Stimulated activated CD4-positive, alpha-beta T cell treated with anti-CD3 and anti-CD28 coated beads, Interleukin-4, amount 100 ng/mL, for 1 hour (primary cell): ENCODE results near the gene IGFBP2.
A peak's percentile ranks its signal among the peaks of the same experiment; 100 is the strongest.

Experiments used
- DNase-seq: peaks from one replicate; pipeline ENCODE4 v3.0.0-alpha.2; 2020

The IGFBP2 gene

DNA sequence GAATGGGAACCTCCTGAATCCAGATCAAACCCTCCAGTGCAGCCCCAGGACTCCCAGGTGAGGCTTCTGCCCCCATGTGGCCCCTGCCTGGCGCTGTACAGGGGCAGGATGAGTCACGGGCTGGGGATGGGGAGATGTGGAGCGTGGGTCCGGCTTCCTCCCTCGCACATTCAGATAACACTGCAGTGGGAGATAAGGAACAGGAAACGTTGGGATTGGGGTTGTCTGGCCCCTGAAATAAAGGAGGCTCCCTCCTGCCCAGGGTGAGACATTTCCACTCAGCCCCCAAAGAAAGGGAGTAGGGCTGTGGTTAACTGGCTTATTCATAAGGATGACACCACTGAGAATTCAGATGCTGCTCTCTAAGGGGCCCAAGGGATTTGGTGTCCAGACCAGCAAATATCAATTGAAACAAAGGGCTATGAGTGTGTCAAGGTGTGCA lies 31.4 kb downstream of the IGFBP2 start:
- no peak for DNase-seq

DNA sequence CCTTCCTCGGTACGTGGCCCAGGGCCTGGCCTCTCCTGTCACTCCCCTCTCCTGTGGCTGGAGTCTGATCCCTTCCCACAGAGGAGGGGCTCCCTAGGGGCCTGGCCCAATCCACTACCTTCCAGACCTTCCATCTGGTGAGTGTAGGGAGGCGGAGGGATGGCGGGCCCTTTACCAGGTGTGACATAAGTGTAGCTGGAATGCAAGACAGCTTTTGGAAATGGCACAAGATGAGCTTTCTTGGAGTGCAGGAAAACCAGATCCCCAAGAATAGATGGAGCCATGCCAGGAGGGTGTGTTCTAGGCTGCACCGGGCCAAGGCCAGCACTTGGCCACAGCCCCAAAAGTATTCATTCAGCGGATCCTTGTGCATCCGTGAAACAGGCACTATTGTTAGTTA lies 32.0 kb downstream of the IGFBP2 start:
- DNase-seq, result no peak

DNA sequence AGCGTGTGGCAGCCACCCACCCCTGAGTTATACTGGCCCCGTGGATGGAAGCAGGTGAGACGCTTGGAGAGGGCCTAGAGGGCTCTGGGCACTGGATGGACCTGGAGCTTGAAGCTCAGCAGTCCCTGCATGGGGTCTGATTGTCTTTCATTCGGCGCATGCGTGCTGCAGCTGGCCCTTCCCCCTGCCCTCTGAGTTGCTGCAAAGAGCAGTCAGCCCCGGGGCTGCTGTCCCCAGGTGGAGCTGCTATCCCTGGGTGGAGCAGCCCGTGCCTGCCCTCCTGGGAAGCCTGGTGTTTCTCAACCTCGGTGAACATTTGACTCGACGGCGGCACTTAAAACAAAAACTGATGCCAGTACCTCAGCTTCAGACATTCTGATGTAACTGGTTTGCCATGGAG lies 32.5 kb downstream of the IGFBP2 start:
- no peak for DNase-seq

DNA sequence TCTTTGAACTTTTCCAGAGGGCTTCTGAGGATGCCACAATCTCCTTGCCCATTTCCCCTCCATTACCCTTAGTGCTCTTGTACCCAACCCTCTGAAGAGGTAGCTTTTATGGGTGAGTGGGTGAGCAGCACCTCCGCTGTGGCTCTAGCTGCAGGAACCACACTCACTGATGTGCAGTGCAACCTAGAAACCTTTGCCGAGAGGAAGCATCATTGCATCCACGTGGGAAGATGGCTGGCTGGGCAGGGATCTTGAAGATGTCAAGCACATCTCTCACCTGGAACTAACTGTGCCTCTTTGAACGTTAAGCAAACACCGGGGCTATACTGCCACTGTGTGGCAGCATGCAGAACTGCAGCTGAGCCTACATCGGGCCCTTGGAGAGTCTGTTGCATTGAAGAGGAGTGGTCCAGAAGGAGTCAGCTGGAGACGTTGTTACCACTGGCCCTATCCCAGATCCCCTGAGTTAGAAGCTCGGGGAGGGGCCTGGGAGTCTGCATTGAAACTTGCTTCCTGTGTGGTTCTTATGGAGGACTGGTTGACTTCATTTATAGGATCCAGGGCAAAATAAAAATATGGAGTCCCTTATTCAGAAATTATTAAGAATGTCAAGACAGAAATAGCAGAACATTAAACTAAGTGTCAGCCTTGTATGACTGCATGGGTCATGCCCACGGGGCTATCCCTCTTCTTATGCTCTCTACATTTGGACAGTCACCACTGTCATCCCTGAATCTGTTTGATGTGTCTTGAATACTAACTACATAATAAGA lies 33.4 kb downstream of the IGFBP2 start:
- DNase-seq, result peak; percentile 65

DNA sequence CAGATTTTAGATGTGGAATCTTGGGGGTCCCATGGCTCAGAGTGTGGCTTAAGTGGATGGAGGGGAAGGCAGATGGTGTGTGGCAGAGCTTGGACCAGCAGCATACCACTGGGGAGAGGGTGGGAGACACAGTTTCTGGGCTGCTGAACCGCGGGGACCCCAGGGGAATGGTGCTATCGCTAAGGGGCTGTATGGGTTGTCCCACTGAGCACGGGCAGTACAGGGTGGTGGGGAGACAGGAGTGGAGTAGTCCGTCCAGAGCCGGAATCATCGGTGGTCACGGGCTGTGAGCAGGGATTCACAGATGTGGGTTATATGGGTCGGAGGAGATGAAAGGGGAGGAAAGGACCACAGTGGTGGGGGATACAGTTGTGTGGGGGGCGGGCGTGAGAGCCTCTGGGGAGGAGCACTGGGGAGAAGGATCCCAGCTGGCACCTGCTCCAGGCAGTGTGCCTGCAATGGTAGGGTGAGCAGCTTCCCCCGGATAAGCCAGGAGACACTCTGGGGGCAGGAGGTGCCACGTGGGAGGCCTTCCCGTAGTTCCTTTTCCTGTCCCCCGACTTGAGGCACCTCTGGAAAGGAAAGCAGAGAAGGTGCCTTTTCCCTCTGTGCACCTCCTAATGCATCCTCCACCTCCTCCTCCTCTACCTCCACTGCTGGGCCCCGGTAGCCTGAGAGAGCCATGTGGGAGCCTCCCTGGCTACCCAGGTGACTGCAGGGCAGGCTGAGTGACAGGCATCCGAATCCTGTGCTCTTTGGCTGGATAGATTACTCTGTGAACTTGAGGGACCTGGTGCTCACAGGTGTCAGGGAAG lies 37.3 kb downstream of the IGFBP2 start:
- no peak for DNase-seq

DNA sequence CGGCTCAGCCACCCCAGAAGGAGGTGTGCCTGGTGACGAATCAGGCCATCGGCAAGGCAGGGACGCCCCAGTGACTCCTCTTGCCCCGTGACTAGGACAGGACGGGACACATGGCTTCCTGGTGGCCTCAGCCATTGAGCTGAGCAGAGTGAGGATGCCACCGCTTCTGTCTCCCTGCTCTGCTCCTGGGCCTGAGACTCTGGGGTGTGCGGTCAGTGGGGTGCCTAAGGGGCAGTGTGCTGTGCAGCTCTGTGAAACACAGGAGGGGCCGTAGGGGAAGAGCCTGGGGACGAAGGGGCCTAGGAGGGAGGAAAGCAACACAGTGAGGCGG lies 37.8 kb downstream of the IGFBP2 start:
- no peak for DNase-seq

DNA sequence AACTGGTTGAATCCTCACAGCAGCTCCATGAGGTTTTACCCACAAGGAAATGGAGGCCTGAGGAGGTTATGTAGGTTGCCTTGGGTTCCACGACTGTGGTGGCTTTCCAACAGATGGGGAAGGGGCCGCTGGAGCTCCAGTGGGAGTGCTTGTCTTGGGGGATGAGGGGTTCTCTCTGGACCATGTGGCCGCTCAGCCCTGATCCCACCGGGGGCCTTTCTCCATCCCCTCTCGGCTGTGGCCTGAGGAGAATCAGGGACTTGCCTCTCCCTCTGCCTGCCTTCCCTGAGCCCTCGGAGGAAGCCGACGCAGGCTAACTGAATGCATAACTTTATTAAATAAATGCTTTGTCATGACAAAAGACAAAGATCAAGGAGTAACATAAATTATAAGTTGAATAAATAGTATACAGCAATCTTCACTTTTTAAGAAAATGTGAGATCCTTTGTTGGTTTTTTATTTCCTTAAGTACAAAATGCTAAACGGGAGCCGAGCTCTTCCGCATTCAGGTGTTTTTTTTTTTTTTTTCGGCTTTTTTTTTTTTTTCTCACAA lies 38.6 kb downstream of the IGFBP2 start:
- DNase-seq, result no peak

DNA sequence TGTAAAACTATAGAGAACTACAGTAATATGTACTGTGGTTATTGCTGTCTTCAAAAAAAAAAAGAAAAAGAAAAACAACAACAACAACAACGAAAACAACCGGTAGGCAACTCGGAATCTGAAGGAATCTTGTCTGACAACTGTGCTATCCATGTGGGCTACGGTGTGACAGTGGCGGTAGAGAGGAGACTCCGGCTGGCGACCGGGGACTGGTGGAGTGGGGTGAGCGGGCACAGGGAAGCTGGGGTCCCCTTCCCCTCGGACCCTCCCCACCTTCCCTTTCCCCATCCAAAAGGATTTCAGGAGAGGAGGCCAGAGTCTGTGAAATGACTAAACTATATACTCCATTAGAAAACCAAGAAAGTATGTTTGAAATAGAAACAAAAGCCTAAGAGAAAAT lies 39.2 kb downstream of the IGFBP2 start:
- no peak for DNase-seq

DNA sequence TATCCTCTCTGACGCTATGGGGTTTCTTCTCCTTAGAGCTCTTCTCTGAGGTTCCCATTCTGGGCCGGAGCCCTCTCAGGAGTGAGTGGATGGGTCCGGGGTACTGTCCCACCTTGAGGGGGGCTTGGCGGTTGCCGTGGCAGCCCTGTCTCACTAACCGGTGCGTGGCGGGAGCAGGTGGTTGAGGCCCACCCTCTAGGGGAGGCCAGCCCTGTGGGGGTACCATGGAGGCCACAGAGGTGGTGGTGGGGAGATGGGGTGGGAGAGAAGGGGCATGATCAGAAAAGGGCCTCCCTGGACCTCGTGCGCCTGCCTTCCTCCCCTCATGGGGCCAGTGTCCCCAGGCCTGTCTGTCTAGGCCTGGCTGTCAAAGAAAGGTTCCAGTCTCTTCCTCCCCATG lies 39.8 kb downstream of the IGFBP2 start:
- DNase-seq, result no peak

DNA sequence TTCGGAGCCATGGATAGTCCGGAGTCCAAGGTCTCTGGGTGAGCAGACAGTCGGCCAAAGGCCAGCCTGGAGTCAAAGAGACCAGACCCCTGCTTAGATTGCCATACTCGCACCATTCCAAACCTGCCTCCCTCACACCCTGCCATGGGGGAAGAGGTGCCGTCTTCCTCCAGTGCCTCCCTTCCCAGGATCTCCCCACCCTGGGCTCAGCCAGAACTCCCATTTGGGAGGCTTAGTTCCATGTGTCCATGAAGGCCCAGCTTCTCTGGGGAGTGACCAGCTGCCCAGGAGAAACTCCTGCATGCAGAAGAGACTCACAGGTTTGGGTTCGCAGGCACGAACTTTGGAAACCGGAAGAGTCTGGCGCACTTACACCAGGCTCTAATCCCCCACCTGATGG lies 40.4 kb downstream of the IGFBP2 start:
- DNase-seq, result no peak

DNA sequence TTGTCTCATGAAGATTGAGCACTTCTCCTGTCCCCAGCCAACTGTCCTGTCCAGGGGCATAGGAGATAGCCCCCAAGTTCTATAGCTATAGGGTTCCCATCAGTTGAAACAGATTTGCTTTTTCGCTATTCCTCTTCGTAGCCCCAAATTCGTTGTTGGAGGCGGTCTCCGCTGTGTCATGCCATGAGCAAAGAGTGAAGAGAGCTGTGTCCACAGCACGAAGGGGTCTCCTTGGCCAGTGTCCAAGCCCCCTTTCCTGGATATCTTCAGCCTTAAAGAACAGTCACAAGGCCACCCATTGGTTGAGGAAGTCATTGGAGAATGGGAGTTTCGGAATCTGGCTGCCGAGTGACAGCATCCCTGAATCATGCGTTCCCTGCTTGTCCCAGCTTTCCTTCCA lies 41.2 kb downstream of the IGFBP2 start:
- DNase-seq, result no peak

DNA sequence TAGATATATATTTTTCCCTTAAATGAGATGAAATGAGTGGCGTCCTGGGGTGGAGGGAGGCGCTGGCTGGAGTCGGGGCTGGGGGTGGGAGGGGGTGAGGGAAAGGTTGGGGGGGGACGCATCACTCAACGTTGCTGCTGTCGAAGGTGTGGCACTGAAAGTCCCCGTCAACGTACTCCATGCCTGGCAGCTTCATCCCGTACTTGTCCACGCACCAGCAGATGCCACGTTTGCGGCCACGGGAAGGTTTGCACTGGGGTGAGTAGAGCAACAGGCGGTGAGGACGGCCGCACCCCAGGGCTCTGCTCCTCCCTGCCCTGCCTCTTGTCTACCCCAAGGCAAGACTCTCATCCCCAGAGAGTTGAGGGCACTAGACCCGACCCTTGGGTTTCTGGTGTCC lies 43.4 kb downstream of the IGFBP2 start:
- DNase-seq, result no peak

DNA sequence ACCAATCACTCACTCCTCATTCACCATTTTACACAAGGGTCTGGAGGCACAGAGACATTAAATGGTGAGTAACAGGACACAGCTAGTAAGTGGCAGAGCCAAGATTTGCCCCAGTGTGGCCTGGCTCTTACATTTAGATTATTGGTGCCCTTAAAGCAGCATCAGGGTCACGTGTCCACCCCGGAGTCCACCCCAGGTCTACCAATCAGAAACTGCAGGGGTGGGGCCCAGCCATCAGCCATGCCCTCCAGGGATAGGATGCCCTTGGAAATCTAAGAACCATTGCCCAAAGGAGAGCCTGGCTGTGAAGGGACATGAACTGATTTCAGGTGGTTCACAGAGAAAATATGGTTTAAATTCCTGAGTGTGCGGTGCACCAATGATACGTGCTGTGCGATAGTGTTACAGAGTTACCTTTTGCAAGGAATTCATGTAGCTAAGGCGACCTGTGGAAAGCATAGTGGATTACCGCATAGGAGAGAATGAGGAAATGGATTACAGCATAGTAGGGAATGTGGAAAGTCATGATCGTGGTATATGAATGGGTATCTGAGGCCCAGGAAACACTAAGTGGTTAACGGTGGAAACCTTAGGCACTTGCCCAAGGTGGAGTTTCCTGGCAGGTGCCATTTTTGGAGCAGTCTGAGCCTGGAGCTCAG lies 44.3 kb downstream of the IGFBP2 start:
- DNase-seq, result no peak

DNA sequence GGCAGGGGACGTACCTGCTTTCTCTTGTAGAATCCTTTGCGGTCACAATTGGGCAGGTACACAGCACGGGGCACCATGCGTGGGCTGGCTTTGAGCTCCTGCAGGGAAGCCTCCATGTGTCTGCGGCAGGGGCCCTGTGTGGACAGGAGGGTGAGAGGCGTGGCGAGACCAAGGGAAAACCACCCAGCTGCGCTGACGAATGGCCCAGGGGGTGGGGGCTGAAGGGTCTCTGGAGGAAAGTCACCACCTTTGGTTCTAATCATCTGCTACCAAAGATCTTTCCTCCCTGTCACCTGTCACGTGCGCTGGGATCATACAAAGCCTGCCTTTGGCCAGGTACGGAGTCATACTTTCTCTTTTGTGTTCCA lies 44.9 kb downstream of the IGFBP2 start:
- DNase-seq, result no peak

DNA sequence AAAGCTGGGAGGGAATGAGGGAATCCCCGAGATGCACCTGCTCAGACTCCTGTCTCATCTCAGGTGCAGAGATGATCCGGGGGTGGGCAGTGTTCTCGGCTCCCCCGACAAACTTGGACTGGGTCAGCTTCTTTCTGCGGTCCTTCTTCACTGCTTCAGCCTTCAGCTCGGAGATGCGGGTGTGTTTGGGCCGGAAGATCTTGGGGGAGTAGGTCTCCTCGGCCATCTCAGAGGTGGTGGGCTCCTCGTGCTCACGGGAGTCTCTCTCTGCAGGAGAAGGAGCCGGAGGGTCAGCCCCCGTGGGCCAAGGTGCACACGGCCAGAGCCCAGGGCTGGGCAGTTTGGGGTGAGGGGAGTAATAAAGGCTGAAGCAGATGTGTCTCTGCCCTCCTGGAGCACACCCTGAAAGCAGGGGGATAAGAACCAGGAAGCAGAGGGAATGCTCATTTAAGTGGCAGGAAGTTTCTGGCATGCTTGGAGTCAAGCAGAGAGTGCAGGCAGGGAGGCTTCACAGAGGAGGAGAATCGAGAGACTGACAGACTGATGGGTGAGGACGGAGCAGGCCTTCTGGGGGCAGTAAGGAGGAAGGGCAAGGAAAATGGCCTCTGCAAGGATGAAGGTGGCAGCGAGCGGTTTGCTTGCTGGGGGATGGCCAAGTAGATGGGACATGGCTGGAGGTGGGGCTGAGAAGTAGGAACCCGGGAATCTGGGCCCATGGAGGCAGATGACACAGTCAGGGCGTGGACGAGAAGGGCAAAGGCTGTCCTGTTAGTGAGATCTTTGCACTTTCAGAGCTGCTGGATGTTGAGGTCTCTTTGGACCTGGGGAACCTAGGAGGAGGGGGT lies 45.8 kb downstream of the IGFBP2 start:
- DNase-seq, result no peak

DNA sequence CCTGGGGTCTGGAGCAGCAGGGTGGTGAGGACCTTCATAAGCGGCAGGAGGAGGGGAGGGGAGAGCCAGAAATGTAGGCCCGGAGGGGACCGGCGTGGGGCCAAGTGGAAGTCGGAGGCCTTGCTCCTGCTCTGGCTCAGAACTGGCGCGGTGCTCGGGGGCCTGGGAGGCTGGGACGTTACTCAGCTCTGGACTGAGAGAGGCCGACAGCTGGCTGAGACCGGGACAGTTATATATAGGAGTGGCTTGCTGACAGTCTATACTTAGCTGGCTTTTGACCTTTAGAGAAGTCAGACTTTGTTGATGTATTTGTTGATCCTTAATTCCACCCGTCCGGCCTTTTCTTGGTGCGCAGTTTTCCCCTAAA lies 46.4 kb downstream of the IGFBP2 start:
- no peak for DNase-seq

DNA sequence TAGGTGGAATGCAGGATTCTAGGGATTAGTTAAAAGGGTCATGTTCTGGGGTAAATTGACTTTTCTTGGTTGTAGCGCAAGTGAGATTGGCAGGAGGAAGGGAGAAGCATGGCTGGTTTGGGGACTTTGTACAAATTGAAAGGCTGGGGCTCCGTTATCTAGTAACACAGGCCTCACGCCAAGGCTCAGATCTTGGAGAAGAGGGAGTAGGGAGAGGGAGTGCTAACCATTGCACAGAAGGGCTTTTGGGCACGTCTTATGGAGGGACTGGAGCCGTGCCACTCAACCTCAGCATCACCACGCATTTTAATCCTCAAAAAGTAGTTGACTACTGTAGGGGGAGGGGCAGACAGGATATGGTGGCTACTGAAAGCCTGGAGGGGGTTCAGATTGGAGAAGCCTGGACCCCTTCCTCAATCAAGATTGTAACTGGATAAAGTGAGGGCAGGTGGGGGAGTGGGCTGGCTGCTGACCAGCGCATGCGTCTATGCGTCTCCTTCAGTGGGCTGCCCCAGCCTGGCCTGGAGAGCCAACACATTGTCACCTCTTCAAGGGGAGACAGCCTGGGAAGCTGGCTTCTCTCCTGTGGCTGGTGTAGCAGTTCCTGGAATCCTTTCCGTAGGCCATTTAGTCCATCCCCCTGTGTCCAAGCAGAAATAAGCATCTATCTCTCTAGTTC lies 47.9 kb downstream of the IGFBP2 start:
- DNase-seq, result no peak

DNA sequence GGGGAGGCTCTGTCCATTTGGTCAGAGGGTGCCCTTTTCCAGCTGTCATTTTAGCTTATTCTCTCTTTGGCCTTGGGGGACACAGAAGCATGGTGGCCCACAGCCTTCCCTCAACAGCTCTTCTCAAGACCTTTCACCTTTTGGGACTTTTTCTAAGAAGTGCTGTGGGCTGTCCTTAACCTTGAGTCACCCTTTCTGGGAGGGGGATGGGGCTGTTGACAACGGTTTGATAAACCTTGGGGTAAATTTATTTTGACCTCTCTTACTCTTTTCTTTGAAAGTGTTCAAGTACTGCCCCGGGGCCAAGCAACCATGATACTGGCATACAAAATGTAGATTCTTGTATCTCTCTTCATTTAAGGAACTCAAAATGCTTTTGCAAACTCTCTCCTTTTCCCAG lies 48.5 kb downstream of the IGFBP2 start:
- no peak for DNase-seq

DNA sequence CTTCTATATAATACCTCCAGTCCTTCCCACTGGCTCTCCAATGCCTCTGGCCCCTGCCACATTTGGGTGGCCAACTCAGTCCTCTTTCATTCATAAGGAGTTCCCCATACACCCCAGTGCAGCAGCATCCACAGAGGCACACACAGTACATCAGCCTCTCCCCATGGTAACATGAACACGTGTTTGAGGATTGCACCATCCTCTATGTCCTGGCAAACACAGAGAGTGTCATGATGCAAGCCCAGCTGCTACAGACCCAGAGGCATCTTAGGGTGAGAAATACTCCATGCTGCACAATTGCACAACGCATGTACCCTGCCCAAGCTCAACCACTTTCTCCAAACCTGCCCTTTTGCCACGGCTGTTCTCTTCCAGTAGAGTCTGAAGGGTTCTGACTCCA lies 50.6 kb downstream of the IGFBP2 start:
- DNase-seq, result no peak

DNA sequence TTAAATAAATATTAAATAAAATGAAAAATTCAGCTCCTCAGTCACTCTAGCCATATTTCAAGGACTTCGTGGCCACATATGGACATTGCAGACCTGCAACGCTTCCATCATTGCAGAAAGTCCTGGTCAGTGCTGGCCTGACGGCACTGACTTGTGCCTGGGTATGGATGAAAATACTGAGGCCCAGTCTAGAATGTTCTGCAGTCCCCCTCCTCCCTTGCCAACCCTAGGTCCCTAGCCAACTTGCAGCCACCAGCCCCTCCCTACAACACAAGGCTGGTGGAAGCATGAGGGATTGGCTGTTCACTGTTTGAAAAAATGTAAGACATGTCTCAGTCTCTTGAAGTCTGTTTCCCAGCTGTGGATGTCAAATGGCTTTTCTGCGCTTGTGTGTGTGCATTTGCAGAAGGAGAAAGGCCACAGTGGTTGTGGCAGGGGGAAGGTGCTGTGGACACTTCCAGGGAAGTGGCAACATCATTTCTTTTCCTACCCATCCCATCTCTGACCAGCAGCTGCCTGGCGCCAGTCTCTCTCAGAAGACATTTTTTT lies 52.2 kb downstream of the IGFBP2 start:
- DNase-seq, result no peak

DNA sequence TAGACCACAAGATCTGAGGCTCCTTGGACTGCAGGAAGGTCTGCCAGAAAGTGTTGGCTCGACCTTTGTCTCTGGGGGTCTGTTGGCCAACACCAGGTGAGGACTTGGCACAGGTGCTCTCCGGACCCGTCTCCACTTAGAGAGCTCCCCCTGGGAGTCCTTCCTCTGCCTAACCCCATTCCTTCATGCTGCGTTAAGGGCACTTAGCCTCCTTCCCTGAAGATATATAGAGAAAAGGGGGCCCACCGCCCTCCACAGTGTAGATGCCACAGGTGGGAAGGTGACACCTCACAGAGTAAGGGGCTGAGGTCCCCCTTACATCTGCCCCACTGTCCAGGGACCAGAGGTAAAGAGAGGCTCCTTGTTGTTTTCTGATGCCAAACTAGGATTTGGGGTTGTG lies 53.9 kb downstream of the IGFBP2 start:
- DNase-seq, result no peak

DNA sequence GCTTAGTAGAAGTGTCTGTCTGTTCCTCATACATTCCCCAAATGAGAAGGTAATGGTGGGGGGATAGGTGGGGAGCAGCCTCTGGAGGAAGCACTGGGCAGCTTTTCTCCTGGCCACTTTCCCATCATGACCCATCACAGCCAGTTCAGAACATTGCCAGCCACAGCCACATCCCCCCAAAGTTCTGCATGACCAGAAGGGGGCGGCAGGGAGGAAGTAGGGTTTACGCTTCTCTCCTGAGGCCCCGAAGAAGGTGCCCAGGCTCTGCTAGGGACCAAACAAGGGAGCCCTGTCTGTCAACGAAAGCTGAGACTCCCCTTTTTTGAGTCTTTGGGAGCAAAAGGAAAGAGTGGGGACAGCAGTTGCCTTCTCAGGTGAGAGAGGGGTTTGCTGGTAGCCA lies 54.4 kb downstream of the IGFBP2 start:
- DNase-seq, result peak; percentile 28
